Measurements from ENCODE around the gene PCDHB11.
"Not testable (repeated sequence)": the region's sequence is repeated elsewhere in the genome, so short reads cannot be mapped to it uniquely, and the experiment has no call there.

PCDHB11 gene

DNA sequence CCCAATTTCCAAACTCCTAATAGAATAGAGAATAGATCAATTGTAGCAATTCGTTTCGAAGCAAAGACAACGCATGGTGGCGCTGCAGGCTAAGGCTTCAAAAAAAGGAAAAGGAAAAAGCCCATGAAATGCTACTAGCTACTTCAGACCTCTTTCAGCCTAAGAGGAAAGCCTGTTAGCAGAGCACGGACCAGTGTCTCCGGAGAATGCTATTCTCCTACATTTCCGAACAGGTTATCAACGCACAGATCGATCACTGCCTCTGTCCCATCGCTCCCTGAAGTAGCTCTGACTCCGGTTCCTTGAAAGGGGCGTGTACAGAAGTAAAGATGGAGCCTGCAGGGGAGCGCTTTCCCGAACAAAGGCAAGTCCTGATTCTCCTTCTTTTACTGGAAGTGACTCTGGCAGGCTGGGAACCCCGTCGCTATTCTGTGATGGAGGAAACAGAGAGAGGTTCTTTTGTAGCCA, 45.9 kb downstream of the PCDHB11 start, which contains the start of gene PCDHB15:
Gene PCDHB15 (plus strand): TSS at position 146 of the 468 bp plus-strand sequence. CDS start 184 bp downstream, at position 330.
- Mint-ChIP-seq H3K27ac (no peak within 1 kb of the TSS), H3K4me3 (no peak within 1 kb of the TSS), H3K9me3 (peaks cover 22% of the 10 kb centered on the region), H3K36me3 (peaks cover 3% of the 10 kb centered on the region), H3K4me1 (no peaks in the 10 kb centered on the region), H3K27me3 (peaks cover 2% of the 10 kb centered on the region)
- DNase-seq (ENCODE audit: low spot score in 2 of 2) = no peak
- no peak for ATAC-seq (ENCODE audit: low read depth)

DNA sequence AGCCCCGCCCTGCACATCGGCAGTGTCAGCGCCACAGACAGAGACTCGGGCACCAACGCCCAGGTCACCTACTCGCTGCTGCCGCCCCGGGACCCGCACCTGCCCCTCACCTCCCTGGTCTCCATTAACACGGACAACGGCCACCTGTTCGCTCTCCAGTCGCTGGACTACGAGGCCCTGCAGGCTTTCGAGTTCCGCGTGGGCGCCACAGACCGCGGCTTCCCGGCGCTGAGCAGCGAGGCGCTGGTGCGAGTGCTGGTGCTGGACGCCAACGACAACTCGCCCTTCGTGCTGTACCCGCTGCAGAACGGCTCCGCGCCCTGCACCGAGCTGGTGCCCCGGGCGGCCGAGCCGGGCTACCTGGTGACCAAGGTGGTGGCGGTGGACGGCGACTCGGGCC, 47.5 kb downstream of the PCDHB11 start:
- ATAC-seq (ENCODE audit: low read depth); H3K4me1 Mint-ChIP-seq; H3K27me3 Mint-ChIP-seq; DNase-seq (ENCODE audit: low spot score in 2 of 2); H3K36me3 Mint-ChIP-seq; H3K4me3 Mint-ChIP-seq; H3K27ac Mint-ChIP-seq: not testable (repeated sequence)
- H3K9me3 Mint-ChIP-seq = peaks cover 19% of the 10 kb centered on the region

DNA sequence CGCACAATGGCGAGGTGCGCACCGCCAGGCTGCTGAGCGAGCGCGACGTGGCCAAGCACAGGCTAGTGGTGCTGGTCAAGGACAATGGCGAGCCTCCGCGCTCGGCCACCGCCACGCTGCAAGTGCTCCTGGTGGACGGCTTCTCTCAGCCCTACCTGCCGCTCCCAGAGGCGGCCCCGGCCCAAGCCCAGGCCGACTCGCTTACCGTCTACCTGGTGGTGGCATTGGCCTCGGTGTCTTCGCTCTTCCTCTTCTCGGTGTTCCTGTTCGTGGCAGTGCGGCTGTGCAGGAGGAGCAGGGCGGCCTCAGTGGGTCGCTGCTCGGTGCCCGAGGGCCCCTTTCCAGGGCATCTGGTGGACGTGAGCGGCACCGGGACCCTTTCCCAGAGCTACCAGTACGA, 48.0 kb downstream of the PCDHB11 start:
- not testable (repeated sequence) for H3K27me3 Mint-ChIP-seq; H3K27ac Mint-ChIP-seq; H3K4me3 Mint-ChIP-seq; H3K4me1 Mint-ChIP-seq; DNase-seq (ENCODE audit: low spot score in 2 of 2); H3K36me3 Mint-ChIP-seq; ATAC-seq (ENCODE audit: low read depth)
- peaks cover 21% of the 10 kb centered on the region for H3K9me3 Mint-ChIP-seq

DNA sequence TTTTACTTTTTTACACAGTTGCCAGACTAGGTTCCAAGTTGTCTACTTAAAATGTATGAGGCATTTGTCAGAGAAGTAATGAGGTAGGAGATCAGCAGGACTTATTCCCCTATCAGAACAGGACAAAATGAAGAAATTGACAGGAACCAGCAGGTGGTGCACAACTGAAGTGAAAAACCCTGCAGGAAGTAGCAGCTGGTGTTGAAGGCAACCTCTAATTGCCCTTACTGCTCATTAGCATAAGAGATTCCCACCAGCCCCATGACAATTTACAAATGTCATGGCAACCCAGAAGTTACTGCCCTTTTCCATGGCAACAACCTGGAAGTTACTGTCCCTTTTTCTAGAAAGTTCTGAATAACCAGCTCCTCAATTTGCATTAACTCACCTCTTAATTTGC, 51.1 kb downstream of the PCDHB11 start:
- Mint-ChIP-seq H3K27me3 (no peaks in the 10 kb centered on the region), H3K36me3 (peaks cover 4% of the 10 kb centered on the region), H3K9me3 (peaks cover 22% of the 10 kb centered on the region), H3K27ac (no peak overlapping the region), H3K4me3 (no peak overlapping the region), H3K4me1 (no peaks in the 10 kb centered on the region)
- ATAC-seq (ENCODE audit: low read depth) (no peak), DNase-seq (ENCODE audit: low spot score in 2 of 2) (no peak)

All from memory B cell (primary cell).